Astrocyte of the hippocampus (primary cell): ENCODE results near the gene KRTAP10-4.
"Not testable (repeated sequence)": the region's sequence is repeated elsewhere in the genome, so short reads cannot be mapped to it uniquely, and the experiment has no call there.

Source experiments
- DNase-seq: peaks from one replicate; pipeline ENCODE4 v3.0.0; 2011; ENCODE audit warnings: low read depth, low spot score

KRTAP10-4 gene

DNA sequence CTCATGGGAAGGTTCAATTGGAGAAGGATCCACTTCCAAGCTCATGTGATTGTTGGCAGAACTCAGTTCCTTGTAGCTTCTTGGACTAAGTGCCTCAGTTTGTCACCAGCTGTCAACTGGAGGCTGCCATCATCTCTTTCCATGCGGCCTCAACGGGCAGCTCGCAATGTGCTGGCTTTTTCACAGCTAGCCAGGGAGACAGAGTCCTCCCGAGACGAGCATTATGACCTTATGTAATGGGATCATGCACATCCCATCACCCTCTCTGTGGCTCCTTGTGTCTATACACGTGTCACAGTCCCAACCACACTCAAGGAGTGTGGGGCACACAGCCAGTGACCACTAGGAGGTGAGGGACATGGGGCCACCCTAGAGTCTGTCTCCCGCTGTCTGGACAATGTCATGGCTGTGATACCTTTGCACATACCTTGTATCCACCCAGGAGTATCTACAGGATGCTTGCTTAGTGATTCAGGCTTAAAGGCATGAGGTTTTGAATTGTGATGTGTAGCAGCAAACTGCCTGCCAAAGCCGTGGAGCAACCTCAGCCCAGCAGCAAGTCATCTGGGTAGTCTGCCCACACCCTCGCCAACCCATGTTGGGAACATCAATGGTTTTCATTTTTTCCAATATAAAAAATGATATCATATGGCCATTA lies 22.7 kb downstream of the KRTAP10-4 start:
- peak; percentile 33 for DNase-seq

GRCh38 chr21:44598061-44598460 lies 24.5 kb downstream of the KRTAP10-4 start:
- DNase-seq: no peak

DNA sequence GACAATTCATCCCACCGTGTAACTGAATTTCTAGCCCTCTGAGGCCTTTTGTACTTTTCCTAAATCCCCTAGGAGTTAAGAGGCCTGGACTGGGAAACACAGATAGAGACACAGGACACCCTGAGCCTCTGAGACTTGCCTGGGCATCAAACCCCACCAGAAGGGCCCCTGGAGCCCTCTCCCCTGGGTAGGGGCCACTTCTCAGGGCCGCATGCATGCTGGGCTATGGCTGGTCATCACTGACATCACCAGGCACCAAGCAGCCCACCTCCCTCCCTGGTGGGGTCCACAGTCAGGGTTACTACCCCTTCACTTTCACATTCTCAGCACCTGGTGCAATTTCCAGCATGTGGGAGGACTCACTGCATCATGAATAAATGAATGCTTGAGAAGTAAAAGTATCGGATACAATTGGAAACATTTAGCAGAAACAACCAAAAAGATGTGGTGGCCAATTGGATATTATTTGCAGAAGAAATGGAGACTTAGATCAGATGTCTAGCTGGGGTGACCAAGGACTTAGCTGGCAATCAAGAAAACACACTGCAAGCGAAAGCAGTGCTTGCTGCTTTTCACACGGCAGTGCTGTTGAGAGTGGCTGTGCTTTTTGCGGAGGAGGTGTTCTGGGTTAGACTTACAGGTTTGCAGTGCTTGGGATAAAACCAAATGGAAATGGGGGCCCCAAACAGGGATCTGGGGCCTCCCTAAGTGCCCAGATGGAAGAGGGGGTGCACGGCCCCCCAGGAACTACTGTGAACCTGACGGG lies 25.9 kb downstream of the KRTAP10-4 start:
- DNase-seq: no peak

- not testable (repeated sequence) for DNase-seq
Observed at GRCh38 chr21:44600118-44600978, 26.8 kb downstream of the KRTAP10-4 start, which contains the start of gene KRTAP10-7. Gene KRTAP10-7 (plus strand): TSS chr21:44600597. CDS start chr21:44600622, 25 bp downstream.

- not testable (repeated sequence) for DNase-seq
Observed at GRCh38 chr21:44601091-44601490, 27.6 kb downstream of the KRTAP10-4 start.

DNA sequence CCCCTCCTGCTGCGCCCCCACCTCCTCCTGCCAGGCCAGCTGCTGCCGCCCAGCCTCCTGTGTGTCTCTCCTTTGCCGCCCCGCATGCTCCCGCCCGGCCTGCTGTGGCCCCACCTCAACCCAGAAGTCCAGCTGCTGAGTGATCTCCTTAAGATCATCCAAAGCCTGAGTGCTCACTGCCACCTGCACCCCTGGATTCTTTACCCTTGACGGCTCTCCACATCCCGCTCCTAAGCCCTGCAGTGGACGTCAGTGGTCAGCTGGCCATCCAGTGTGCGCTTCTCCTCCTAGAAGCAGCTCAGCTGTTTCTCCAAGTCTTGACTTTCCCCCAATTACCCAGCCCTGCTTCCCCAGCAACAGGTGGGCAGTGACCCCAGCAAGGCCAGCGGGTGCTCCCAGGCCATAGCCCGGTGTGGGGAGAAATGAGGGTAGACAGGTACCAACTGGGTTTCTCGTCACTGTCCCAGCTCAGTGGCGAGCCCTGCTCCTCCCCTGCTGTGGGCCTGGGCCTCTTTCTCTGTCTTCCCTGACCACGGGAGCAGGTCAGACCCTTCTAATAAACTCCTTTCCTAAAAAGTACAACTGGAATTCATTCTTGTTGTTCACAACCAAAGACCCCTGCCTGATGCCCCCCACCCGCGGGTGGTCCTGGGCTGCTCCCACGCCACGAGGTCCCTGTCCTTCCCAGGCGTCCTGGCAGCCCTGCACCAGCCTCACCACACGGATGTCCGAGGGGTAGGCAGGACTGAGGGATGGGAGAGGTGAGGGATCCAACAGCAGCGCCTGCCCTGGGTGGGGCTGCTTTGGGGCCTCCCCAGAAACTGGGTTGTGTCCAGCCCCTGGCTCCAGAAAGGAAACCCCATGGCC lies 28.3 kb downstream of the KRTAP10-4 start:
- DNase-seq: no peak

GRCh38 chr21:44602463-44602850 lies 28.9 kb downstream of the KRTAP10-4 start:
- no peak for DNase-seq

DNA sequence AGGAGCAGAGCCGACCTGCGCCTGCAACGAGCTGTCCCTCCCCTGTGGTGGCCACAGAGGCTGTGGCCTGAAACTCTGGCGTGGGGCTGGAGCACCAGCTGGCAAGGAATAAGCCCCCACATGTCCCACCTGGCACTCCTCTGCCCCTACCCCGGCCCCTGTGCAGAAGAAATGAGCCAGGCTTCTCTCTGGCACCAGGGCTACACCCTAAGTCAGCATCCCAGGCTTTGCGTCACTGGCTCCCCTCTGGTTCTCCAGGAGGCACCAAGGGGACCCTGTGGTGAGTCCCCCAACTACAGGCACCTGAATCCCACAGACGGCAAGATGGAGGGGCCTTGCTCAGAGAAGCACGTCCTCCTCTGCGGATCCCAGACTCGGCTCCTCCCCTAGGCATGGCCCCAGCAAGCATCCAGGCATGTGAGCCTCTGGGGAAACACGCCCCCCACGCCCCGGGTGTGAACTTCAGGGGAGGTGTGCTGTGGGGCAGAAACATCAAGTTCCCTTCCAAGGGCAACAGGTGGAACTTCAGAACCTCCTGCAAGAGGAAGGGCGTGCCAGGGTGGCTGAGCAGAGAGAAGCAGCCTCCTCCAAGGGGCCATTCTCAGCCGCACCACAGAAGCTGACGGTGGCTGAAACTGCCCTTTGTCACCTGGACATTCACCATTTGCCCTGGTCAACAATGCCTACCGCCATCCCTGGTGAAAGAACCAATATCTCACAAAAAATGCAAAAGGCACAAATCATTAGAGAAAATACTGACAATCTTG lies 29.8 kb downstream of the KRTAP10-4 start:
- no peak for DNase-seq

DNA sequence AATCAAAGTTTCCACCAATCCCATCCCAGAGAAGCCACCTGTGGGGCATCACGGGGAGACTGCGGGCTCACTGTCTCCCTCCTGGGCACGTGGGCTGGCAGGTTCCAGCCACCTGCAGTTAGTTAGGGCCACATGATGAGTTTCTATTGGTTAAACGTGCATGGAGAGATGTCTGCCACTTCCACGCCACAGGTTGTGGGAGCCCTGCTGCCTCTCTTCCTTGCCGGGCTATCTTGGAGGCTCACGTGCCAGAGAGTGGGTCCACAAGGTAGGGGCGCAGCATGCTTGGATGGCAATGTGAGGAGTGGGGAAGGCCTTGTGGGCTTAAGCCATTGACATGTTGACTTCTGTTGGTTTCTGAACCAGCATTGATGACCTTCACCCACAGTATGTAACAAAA lies 30.4 kb downstream of the KRTAP10-4 start:
- no peak for DNase-seq

- DNase-seq: no peak
Observed at GRCh38 chr21:44606495-44606894, 33.0 kb downstream of the KRTAP10-4 start.

- DNase-seq: no peak
Observed at GRCh38 chr21:44609193-44609592, 35.7 kb downstream of the KRTAP10-4 start.

DNA sequence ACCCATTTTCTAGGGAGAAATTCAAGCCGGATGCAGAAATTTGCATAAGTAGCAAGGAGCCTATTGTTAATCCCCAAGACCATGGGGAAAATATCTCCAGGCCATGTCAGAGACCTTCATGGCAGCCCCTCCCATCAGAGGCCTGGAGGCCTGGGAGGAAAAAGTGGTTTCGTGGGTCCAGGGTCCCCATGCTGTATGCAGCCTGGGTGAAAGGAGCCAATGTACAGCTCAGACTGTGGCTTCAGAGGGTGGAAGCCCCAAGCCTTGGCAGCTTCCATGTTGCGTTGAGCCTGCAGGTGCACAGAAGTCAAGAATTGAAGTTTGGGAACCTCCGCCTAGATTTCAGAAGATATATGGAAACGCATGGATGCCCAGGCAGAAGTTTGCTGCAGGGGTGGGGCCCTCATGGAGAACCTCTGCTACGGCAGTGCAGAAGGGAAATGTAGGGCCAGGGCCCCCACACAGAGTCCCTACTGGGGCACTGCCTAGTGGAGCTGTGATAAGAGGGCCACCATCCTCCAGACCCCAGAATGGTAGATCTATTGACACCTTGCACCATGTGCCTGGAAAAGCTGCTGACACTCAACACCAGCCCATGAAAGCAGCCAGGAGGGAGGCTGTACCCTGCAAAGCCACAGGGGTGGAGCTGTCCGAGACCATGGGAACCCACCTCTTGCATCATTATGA lies 36.8 kb downstream of the KRTAP10-4 start:
- not testable (repeated sequence) for DNase-seq

DNA sequence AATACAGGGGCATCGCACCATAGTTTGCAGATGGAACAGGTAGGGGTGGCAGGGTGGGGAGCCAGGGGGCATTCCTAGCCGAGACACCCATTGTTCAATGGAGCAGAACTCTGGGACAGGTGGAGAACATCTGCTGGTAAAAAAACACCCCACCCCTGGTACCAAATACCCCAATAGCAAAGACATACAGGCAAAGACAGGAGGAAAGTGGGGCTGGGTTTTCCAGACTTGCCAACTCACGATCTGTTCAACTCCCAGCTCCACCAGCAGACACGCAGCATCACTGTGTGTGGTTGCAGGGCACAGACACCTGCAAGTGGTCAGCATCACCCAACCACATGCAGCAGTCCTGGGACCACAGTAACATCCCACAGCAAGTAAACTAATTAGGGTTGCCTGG lies 38.0 kb downstream of the KRTAP10-4 start:
- no peak for DNase-seq

GRCh38 chr21:44612029-44612486 lies 38.5 kb downstream of the KRTAP10-4 start, which contains the start of gene KRTAP10-8:
Gene KRTAP10-8 (plus strand): TSS chr21:44612079. CDS start chr21:44612101, 22 bp downstream.
- DNase-seq: no peak

GRCh38 chr21:44612669-44613229 lies 39.2 kb downstream of the KRTAP10-4 start:
- no peak for DNase-seq

DNA sequence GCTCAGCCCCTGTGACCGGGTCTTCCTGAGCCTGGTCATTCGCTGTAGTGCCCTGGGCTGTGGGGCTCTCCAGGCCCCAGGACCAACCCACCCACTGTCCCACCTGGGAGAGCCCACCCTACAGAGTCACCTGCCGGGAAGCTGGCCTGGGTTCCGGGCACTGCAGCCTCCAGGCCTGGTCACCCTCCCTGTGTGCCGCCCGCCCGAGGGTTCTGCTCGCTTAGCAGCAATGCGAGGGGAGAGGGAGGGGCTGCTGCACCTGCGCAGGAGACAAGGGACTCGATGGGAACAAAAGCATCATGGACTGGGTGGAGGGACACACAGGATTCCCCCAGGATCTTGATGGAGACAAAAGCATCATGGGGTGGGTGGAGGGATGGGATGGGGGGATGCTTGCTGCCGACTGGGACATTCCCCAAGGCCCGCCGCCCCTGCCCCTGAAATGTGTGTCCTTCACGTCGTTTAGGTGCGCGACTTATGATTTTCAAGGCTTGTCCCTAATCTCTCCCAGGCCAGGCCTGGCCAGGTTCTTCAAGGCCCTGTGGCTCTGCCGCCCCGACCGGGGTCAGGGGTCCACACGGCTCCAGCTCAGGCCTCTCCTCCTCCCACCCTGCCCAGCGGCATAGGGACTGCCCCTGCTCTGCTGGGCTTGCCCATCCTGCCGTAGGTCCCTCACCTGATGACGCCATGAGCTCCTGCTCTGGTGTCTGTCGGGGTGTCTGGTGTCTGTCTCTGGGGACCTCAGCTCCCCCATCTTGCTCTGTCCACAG lies 40.0 kb downstream of the KRTAP10-4 start:
- no peak for DNase-seq

DNA sequence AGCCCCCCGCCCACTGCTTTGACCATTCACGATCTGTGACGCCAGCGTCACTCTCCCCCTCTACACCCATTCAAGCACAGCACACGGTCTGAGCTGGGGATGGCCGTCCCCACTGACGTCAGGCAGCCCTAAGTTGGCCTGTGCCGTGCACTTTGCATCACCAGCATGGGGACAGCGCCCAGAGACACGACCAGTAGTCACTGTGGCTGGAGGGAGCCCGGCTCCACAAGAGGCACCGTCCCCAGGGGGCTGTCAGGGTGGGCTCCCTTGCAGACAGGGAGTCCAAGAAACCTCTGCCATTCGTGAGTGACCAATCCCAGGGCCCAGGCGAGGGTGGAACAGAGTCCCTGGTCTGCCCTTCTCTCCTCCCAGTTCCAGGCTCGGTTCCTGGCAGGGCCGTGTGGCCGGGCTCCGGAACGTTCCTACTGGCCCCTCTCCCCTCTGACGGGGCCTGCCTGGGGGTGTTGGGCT lies 40.7 kb downstream of the KRTAP10-4 start:
- DNase-seq: no peak

DNA sequence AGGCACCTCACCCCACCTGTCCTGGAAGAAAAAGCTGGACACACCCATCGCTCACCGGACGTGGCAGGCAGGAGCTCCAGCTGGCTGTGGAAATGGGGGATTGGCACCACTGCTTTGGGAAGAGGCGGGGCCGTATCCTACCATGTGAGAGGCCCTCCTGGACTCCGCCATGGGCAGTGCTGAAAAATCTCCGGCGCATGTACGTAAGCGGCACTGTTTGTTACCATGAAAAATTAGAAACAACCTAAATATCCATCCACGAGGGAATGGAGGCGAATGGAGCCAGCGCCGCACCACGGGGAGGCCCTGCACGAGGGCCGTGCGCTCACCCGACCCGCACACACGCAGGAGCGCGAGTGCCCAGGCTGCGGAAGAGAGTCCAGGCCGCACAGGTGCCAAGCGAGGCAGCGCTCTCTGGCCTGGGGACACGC lies 41.4 kb downstream of the KRTAP10-4 start:
- no peak for DNase-seq
